SK-N-SH (cell line): ENCODE results near the gene HOXD13. TPM values are rescaled to one million over a fixed set of nuclear protein-coding genes. Genes with fewer than 3 reads are reported as not detected.
A peak's percentile ranks its signal among the peaks of the same experiment; 100 is the strongest.

Experiments used
- CTCF ChIA-PET: fragments of 300-600, 350-600 bp; formaldehyde crosslinking; extraction: SDS; loops from one replicate; lab custom pipeline; 2021; lab: Yijun Ruan, JAX
- POLR2A ChIA-PET: fragments of 350-600 bp; sonication (Branson Sonifier 250); formaldehyde crosslinking; extraction: SDS; loops from one replicate; lab custom pipeline; 2020; ENCODE audit warnings: antibody characterized with exemption, inconsistent platforms; lab: Yijun Ruan, JAX
- DNase-seq: peaks from one replicate; pipeline ENCODE4 v3.0.0; 2012
- H2AFZ ChIP-seq: fragments of 200-600 bp; sonication (generic); 2 replicates; pipeline ENCODE4 v1.8.1; 2016; ENCODE audit warnings: antibody characterized with exemption, mild to moderate bottlenecking, low read depth
- H3F3A ChIP-seq: fragments of 200-600 bp; sonication (generic); replicated peaks from 2 replicates; pipeline ENCODE3; 2016; ENCODE audit warnings: antibody characterized with exemption, mild to moderate bottlenecking; ENCODE audit not compliant: insufficient read depth
- H3K27ac ChIP-seq, 2 experiments: fragments of 200-500 bp in 1 of 2; fragments of 200-600 bp in 1 of 2; sonication (Bioruptor generic) in 1 of 2; sonication (generic), shearing (Covaris generic) in 1 of 2; 2 replicates each; pipeline versions ENCODE4 v1.5.1 to v1.6.1; 2014 to 2016; ENCODE audit warnings: low read depth in 2 of 2, inconsistent platforms in 1 of 2, low read length in 1 of 2, mild to moderate bottlenecking in 1 of 2, mixed read lengths in 1 of 2
- H3K27me3 ChIP-seq: fragments of 200-600 bp; sonication (generic), shearing (Covaris generic); 2 replicates; pipeline ENCODE4 v1.6.1; 2016; ENCODE audit warnings: mixed run types; ENCODE audit not compliant: insufficient read depth
- H3K36me3 ChIP-seq, 2 experiments: fragments of 200-500 bp in 1 of 2; fragments of 200-600 bp in 1 of 2; sonication (Bioruptor generic) in 1 of 2; sonication (generic) in 1 of 2; replicated peaks in 1 of 2; 2 replicates each; pipeline versions ENCODE3 to v1.5.1; 2014 to 2016; ENCODE audit warnings: low read length in 1 of 2, mild to moderate bottlenecking in 1 of 2; ENCODE audit not compliant: insufficient read depth in 2 of 2, control insufficient read depth in 1 of 2
- H3K4me1 ChIP-seq, 2 experiments: fragments of 200-500 bp in 1 of 2; fragments of 200-600 bp in 1 of 2; sonication (Bioruptor generic) in 1 of 2; sonication (generic), shearing (Covaris generic) in 1 of 2; 2 replicates each; pipeline versions ENCODE4 v1.5.1 to v1.6.1; 2014 to 2016; ENCODE audit warnings: low read depth in 1 of 2, low read length in 1 of 2, mixed run types in 1 of 2; ENCODE audit not compliant: insufficient read depth in 2 of 2, control insufficient read depth in 1 of 2
- H3K4me2 ChIP-seq: fragments of 200-600 bp; sonication (generic), shearing (Covaris generic); 2 replicates; pipeline ENCODE4 v1.6.1; 2017; ENCODE audit warnings: mixed run types
- H3K4me3 ChIP-seq, 2 experiments: fragments of 200-500 bp in 1 of 2; fragments of 200-600 bp in 1 of 2; sonication (Bioruptor generic) in 1 of 2; sonication (generic), shearing (Covaris generic) in 1 of 2; 2 replicates each; pipeline versions ENCODE4 v1.5.1 to v1.8.1; 2014 to 2016; ENCODE audit warnings: low read depth in 2 of 2, inconsistent platforms in 1 of 2, low read length in 1 of 2, mild to moderate bottlenecking in 1 of 2, mixed read lengths in 1 of 2, moderate library complexity in 1 of 2
- H3K79me2 ChIP-seq: fragments of 200-600 bp; sonication (generic); 2 replicates; pipeline ENCODE4 v1.8.1; 2017; ENCODE audit warnings: mild to moderate bottlenecking; ENCODE audit not compliant: insufficient read depth
- H3K9ac ChIP-seq: fragments of 200-600 bp; sonication (generic); 2 replicates; pipeline ENCODE4 v1.6.1; 2017; ENCODE audit warnings: mixed run types
- H3K9me2 ChIP-seq: fragments of 200-600 bp; sonication (generic); 2 replicates; pipeline ENCODE4 v1.6.1; 2017; ENCODE audit warnings: mixed run types
- H3K9me3 ChIP-seq: fragments of 200-600 bp; sonication (generic); 2 replicates; pipeline ENCODE4 v1.6.1; 2017; ENCODE audit warnings: mixed run types, mild to moderate bottlenecking, moderate library complexity
- H4K20me1 ChIP-seq: fragments of 200-600 bp; sonication (generic); 2 replicates; pipeline ENCODE4 v1.6.1; 2017; ENCODE audit warnings: mild to moderate bottlenecking, mixed run types; ENCODE audit not compliant: insufficient read depth
- ELF1 ChIP-seq: IDR thresholded peaks from 2 replicates; pipeline ENCODE4 v1.4.0; 2012
- FOSL2 ChIP-seq: IDR thresholded peaks from 2 replicates; pipeline ENCODE4 v1.4.0; 2012; ENCODE audit warnings: low read depth, mild to moderate bottlenecking, moderate library complexity, borderline replicate concordance
- FOXJ3 ChIP-seq: sonication (generic); formaldehyde crosslinking; IDR thresholded peaks from 2 replicates; pipeline ENCODE4 v1.5.1; 2020; ENCODE audit warnings: mild to moderate bottlenecking, missing genetic modification reagents
- FOXM1 ChIP-seq: IDR thresholded peaks from 2 replicates; pipeline ENCODE4 v1.4.0; 2012; ENCODE audit warnings: low read depth, mild to moderate bottlenecking
- GABPA ChIP-seq: IDR thresholded peaks from 2 replicates; pipeline ENCODE4 v1.4.0; 2012; ENCODE audit warnings: low read depth, mild to moderate bottlenecking
- MXI1 ChIP-seq: IDR thresholded peaks from 2 replicates; pipeline ENCODE4 v1.6.1; 2012; ENCODE audit warnings: mild to moderate bottlenecking, low read depth, low read length, improper control_type of control experiment
- POLR2AphosphoS5 ChIP-seq: IDR thresholded peaks from 2 replicates; pipeline ENCODE4 v1.6.1; 2012; ENCODE audit warnings: low read depth, low read length
- RAD21 ChIP-seq: IDR thresholded peaks from 2 replicates; pipeline ENCODE4 v1.6.1; 2012; ENCODE audit warnings: mild to moderate bottlenecking, low read length
- RCOR1 ChIP-seq: fragments of 150-350 bp; IDR thresholded peaks from 2 replicates; pipeline ENCODE4 v1.6.1; 2017; ENCODE audit warnings: antibody characterized with exemption, low read length
- RXRA ChIP-seq: IDR thresholded peaks from 2 replicates; pipeline ENCODE4 v1.4.0; 2012; ENCODE audit warnings: low read depth, mild to moderate bottlenecking, borderline replicate concordance
- SMC3 ChIP-seq: IDR thresholded peaks from 2 replicates; pipeline ENCODE4 v1.6.1; 2012; ENCODE audit warnings: low read depth, low read length, improper control_type of control experiment
- TCF12 ChIP-seq: IDR thresholded peaks from 2 replicates; pipeline ENCODE4 v1.4.0; 2012
- WGBS: methylation state at CpG from one replicate; pipeline ENCODE4 v1.1.6; 2017; ENCODE audit warnings: low lambda C conversion rate; 5-methylcytosine and 5-hydroxymethylcytosine counted together
- polyA plus RNA-seq, 3 experiments: library from polyadenylated mRNA; depleted of rRNA; stranded (reverse); fragments of >200 nt; gene quantifications; 2 replicates each; pipeline ENCODE4 v1.2.3, GENCODE V29; 2012
- TF ChIP-seq, protein P1 (sequence below): fragments of 150-350 bp; IDR thresholded peaks from 2 replicates; pipeline ENCODE4 v1.6.1; 2017; ENCODE audit warnings: antibody characterized with exemption, low read length, low read depth, borderline replicate concordance
- TF ChIP-seq, protein P2 (sequence below): IDR thresholded peaks from 2 replicates; pipeline ENCODE4 v1.4.0; 2012; ENCODE audit warnings: low read depth, borderline replicate concordance
- TF ChIP-seq, protein P3 (sequence below): IDR thresholded peaks from 2 replicates; pipeline ENCODE4 v1.4.0; 2012; ENCODE audit warnings: low read depth, borderline replicate concordance
- TF ChIP-seq, protein P4 (sequence below): IDR thresholded peaks from 2 replicates; pipeline ENCODE4; 2012
- TF ChIP-seq, protein P5 (sequence below): fragments of 150-350 bp; IDR thresholded peaks from 2 replicates; pipeline ENCODE4 v1.6.1; 2016; ENCODE audit warnings: mild to moderate bottlenecking, low read depth, low read length
- TF ChIP-seq, protein P6 (sequence below): IDR thresholded peaks from 2 replicates; pipeline ENCODE4 v1.4.0; 2012; ENCODE audit warnings: low read depth

Gene HOXD13
- polyA plus RNA-seq, 1 of the 3 experiments (the other 2 are of a cell fraction): not detected

DNA sequence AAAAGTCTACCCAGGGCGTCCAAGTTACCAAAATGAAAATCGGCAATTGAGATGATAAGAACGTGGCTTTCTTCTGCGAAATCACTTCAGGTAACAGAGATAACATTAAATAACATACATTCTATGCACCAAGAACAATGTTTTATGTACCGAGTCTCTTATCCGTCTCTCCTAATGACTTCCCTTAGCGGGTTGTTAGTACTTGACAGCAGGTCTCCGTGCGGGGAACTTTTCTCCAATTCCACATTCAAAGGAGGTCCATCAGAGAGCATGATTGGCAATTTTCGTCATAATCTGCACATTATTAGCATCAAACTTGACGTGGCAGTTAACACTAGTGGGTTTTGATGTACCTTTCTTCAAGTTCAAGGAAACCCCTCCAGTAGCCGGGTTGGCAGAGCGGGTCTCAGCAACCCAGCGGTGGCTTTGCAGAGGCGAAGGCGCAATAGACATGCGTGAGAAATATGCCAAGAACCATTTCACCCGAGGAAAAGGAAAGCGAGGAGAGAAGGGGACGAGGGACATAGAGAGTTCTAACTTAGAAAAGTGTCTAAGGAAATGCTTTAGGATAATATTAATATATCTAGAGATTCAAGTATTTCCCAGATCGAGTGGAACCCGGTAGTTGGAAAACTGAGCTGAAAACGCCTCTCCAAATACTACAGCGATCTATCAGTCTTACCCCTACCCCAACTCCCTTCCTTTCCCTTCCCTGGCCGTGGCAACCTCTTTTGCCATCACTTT, 13.8 kb upstream of the HOXD13 start:
- peaks cover 0 to 21% of the 10 kb centered on the region in 2 experiments; a peak in 1 of 4 replicates for H3K4me1 ChIP-seq
- no peaks in the 10 kb centered on the region for H3K9me2 ChIP-seq
- H3K4me3 ChIP-seq: no peak overlapping the region
- no peak for DNase-seq
- H3K36me3 ChIP-seq: no peaks in the 10 kb centered on the region
- peak overlapping the region; percentile 15; the same call in 1 of the 2 replicates for H3K4me2 ChIP-seq
- peaks cover 58% of the 10 kb centered on the region for H3K27me3 ChIP-seq
- ChIA-PET POLR2A (interaction anchor here (0.6 kb wide), 1 partner anchor 43 kb away, joined by 3 read pairs; no protein-coding TSS in a partner anchor), CTCF (interaction anchor here (0.9 to 12.1 kb wide), 34 partner anchors 8 to 877 kb away, joined by 3 to 262 read pairs (median 4); partner anchors contain the start of genes HOXD13 and LNPK)
- peaks cover 13% of the 10 kb centered on the region; the same call in 1 of the 2 replicates for H4K20me1 ChIP-seq
- no peak overlapping the region for H3K9ac ChIP-seq
- H3K27ac ChIP-seq: no peak overlapping the region
- peaks cover 3% of the 10 kb centered on the region for H3F3A ChIP-seq
- H3K9me3 ChIP-seq: no peaks in the 10 kb centered on the region
- WGBS: 47% methylated on average over 25 of the region's 25 CpGs
- no peaks in the 10 kb centered on the region for H3K79me2 ChIP-seq
- no peak overlapping the region for H2AFZ ChIP-seq
- TF ChIP-seq FOXJ3 (CRISPR knock-in tag) (no peak), RAD21 (no peak), SMC3 (no peak), MXI1 (no peak)
- TF ChIP-seq, protein P1, sequence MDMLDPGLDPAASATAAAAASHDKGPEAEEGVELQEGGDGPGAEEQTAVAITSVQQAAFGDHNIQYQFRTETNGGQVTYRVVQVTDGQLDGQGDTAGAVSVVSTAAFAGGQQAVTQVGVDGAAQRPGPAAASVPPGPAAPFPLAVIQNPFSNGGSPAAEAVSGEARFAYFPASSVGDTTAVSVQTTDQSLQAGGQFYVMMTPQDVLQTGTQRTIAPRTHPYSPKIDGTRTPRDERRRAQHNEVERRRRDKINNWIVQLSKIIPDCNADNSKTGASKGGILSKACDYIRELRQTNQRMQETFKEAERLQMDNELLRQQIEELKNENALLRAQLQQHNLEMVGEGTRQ: no peak
- TF ChIP-seq, protein P2, sequence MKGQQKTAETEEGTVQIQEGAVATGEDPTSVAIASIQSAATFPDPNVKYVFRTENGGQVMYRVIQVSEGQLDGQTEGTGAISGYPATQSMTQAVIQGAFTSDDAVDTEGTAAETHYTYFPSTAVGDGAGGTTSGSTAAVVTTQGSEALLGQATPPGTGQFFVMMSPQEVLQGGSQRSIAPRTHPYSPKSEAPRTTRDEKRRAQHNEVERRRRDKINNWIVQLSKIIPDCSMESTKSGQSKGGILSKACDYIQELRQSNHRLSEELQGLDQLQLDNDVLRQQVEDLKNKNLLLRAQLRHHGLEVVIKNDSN: no peak

DNA sequence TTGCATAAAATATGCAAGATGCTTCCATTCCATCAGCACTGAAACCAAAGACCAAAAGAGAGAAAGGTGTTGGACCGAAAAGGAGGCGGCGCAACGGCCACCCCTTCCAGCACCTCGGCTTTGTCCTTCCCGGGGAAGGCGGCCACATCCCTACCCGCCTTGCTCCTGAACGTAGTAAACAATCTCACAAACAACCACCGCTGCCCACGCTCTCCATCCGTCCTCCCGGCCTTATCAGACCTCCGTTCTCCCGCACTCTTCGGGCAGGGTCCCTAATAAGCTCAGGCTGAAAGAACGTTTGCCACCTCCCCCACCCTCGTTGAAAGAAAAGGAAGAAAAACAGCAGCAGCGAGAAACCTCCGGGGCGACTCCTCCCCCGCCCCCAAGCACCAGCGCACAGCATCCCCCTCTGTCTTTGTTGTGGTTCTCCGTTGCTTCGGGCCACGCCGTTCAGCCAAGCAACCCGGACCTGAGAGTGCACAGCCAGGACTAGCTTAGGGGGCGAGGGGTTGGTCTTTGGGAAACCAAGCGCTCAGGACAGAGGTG, 13.2 kb upstream of the HOXD13 start:
- 47% methylated on average over 30 of the region's 30 CpGs for WGBS
- CTCF ChIA-PET: interaction anchor here (0.7 to 12.1 kb wide), 42 partner anchors 8 to 877 kb away, joined by 3 to 262 read pairs (median 4); partner anchors contain the start of genes HOXD13 and LNPK
- H2AFZ ChIP-seq: no peak overlapping the region

More for the DNA sequence above, 13.2 kb upstream of the HOXD13 start:
- H3K79me2 ChIP-seq: no peaks in the 10 kb centered on the region
- no peaks in the 10 kb centered on the region for H3K36me3 ChIP-seq
- H3K9ac ChIP-seq: no peak overlapping the region
- peak overlapping the region; percentile 15; the same call in 1 of the 2 replicates for H3K4me2 ChIP-seq
- no peaks in the 10 kb centered on the region for H3K9me2 ChIP-seq
- H3K4me1 ChIP-seq: peaks cover 0 to 21% of the 10 kb centered on the region in 2 experiments; a peak in 1 of 4 replicates
- no peak overlapping the region for H3K27ac ChIP-seq
- peaks cover 17% of the 10 kb centered on the region; the same call in 1 of the 2 replicates for H4K20me1 ChIP-seq
- peaks cover 64% of the 10 kb centered on the region for H3K27me3 ChIP-seq
- peaks cover 3% of the 10 kb centered on the region for H3F3A ChIP-seq
- DNase-seq: peak; percentile 52
- H3K9me3 ChIP-seq: no peaks in the 10 kb centered on the region
- no peak for TF ChIP-seq FOSL2
- TF ChIP-seq, protein P3, sequence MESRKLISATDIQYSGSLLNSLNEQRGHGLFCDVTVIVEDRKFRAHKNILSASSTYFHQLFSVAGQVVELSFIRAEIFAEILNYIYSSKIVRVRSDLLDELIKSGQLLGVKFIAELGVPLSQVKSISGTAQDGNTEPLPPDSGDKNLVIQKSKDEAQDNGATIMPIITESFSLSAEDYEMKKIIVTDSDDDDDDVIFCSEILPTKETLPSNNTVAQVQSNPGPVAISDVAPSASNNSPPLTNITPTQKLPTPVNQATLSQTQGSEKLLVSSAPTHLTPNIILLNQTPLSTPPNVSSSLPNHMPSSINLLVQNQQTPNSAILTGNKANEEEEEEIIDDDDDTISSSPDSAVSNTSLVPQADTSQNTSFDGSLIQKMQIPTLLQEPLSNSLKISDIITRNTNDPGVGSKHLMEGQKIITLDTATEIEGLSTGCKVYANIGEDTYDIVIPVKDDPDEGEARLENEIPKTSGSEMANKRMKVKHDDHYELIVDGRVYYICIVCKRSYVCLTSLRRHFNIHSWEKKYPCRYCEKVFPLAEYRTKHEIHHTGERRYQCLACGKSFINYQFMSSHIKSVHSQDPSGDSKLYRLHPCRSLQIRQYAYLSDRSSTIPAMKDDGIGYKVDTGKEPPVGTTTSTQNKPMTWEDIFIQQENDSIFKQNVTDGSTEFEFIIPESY: no peak
- TF ChIP-seq, protein P4, sequence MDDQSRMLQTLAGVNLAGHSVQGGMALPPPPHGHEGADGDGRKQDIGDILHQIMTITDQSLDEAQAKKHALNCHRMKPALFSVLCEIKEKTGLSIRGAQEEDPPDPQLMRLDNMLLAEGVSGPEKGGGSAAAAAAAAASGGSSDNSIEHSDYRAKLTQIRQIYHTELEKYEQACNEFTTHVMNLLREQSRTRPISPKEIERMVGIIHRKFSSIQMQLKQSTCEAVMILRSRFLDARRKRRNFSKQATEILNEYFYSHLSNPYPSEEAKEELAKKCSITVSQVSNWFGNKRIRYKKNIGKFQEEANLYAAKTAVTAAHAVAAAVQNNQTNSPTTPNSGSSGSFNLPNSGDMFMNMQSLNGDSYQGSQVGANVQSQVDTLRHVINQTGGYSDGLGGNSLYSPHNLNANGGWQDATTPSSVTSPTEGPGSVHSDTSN: no peak
- no peak for TF ChIP-seq RXRA
- no peak for TF ChIP-seq GABPA
- TF ChIP-seq, protein P5, sequence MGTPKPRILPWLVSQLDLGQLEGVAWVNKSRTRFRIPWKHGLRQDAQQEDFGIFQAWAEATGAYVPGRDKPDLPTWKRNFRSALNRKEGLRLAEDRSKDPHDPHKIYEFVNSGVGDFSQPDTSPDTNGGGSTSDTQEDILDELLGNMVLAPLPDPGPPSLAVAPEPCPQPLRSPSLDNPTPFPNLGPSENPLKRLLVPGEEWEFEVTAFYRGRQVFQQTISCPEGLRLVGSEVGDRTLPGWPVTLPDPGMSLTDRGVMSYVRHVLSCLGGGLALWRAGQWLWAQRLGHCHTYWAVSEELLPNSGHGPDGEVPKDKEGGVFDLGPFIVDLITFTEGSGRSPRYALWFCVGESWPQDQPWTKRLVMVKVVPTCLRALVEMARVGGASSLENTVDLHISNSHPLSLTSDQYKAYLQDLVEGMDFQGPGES: no peak
- no peak for TF ChIP-seq RCOR1
- TF ChIP-seq ELF1: no peak
- TF ChIP-seq TCF12: no peak
- no peak for TF ChIP-seq POLR2AphosphoS5
- TF ChIP-seq, protein P2: no peak
- no peak for TF ChIP-seq SMC3
- no peak for TF ChIP-seq FOXM1
- no peak for TF ChIP-seq RAD21
- TF ChIP-seq, protein P6, sequence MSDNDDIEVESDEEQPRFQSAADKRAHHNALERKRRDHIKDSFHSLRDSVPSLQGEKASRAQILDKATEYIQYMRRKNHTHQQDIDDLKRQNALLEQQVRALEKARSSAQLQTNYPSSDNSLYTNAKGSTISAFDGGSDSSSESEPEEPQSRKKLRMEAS: no peak
- POLR2A ChIA-PET: interaction anchor here (0.6 kb wide), 1 partner anchor 43 kb away, joined by 3 read pairs; no protein-coding TSS in a partner anchor
- peak overlapping the region; percentile 19 to 52; a peak in 1 of 4 replicates for H3K4me3 ChIP-seq
